Calu3 (cell line): ENCODE data around the gene ARX. TPM values are rescaled to one million over a fixed set of nuclear protein-coding genes. Genes with fewer than 3 reads are reported as not detected.

Experiments used
- BruUV-seq: library from RNA; stranded (reverse); fragments of 400-500 nt; replicated peaks from 2 replicates; lab custom pipeline; 2021; lab: Mats Ljungman, UMichigan
- CTCF ChIA-PET: fragments of 300-600 bp; sonication (Branson Sonifier 250); formaldehyde crosslinking; loops from one replicate; lab custom pipeline; 2022; ENCODE audit warnings: antibody characterized with exemption; lab: Charles Lee
- DNase-seq: peaks from one replicate; pipeline ENCODE4 v3.0.0; 2022
- H3K27ac Mint-ChIP-seq: one replicate; pipeline ENCODE4 v1.8.0; 2022; ENCODE audit warnings: mixed read lengths; ENCODE audit not compliant: unreplicated experiment
- H3K27me3 Mint-ChIP-seq: one replicate; pipeline ENCODE4 v1.8.0; 2022; ENCODE audit warnings: mixed read lengths; ENCODE audit not compliant: unreplicated experiment
- H3K36me3 Mint-ChIP-seq: one replicate; pipeline ENCODE4 v1.8.0; 2022; ENCODE audit warnings: mild to moderate bottlenecking, moderate library complexity, mixed read lengths; ENCODE audit not compliant: insufficient read depth, unreplicated experiment
- H3K4me1 Mint-ChIP-seq: one replicate; pipeline ENCODE4 v1.8.0; 2022; ENCODE audit warnings: mild to moderate bottlenecking, low read depth, mixed read lengths; ENCODE audit not compliant: unreplicated experiment
- H3K4me3 Mint-ChIP-seq: one replicate; pipeline ENCODE4 v1.8.0; 2022; ENCODE audit warnings: mild to moderate bottlenecking, low read depth, moderate library complexity, mixed read lengths; ENCODE audit not compliant: unreplicated experiment
- H3K9me3 Mint-ChIP-seq: one replicate; pipeline ENCODE4 v1.8.0; 2022; ENCODE audit warnings: low read depth, mixed read lengths; ENCODE audit not compliant: unreplicated experiment
- intact Hi-C: fragments of 100-400 bp; cut with micrococcal nuclease; formaldehyde crosslinking; loops from one replicate; pipeline ENCODE4 v1.10.0; 2022; ENCODE audit not compliant: unreplicated experiment
- total RNA-seq: library from RNA; stranded (reverse); gene quantifications from 2 replicates; pipeline ENCODE4 v1.2.3, GENCODE V29; 2022
- TF ChIP-seq, protein P1 (sequence below): fragments of 200-600 bp; IDR thresholded peaks from one replicate; pipeline ENCODE4 v1.8.0; 2022; ENCODE audit warnings: antibody characterized with exemption; ENCODE audit not compliant: unreplicated experiment

ARX gene
- total RNA-seq, 1 experiment from 2014 or later: not detected

DNA sequence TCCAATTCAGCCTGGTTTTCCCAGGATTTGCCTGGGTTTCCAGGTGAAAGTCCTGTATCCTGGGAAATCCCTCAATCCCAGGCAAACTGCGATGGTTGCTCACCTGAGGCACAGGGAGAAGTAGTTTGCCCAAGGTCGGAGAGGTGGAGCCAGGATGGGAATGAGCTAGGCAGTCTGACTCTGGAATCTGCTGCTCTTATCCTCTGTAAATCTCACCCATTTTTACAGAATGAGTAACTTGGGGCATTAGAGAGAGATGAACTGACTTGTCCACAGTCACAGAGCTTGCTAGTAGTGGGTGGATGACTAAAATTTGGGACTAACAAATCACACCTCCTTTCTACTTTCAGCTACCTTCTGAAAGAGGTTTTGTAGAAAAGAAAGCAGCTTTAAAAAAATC, 9.8 kb upstream of the ARX start:
- no peak for DNase-seq
- intact Hi-C loops: no loop called here
- no TSS peak for BruUV-seq
- Mint-ChIP-seq H3K4me3 (no peak overlapping the region), H3K9me3 (no peaks in the 10 kb centered on the region), H3K4me1 (no peaks in the 10 kb centered on the region), H3K27ac (no peak overlapping the region), H3K27me3 (peaks cover 36% of the 10 kb centered on the region), H3K36me3 (no peaks in the 10 kb centered on the region)
- TF ChIP-seq, protein P1, sequence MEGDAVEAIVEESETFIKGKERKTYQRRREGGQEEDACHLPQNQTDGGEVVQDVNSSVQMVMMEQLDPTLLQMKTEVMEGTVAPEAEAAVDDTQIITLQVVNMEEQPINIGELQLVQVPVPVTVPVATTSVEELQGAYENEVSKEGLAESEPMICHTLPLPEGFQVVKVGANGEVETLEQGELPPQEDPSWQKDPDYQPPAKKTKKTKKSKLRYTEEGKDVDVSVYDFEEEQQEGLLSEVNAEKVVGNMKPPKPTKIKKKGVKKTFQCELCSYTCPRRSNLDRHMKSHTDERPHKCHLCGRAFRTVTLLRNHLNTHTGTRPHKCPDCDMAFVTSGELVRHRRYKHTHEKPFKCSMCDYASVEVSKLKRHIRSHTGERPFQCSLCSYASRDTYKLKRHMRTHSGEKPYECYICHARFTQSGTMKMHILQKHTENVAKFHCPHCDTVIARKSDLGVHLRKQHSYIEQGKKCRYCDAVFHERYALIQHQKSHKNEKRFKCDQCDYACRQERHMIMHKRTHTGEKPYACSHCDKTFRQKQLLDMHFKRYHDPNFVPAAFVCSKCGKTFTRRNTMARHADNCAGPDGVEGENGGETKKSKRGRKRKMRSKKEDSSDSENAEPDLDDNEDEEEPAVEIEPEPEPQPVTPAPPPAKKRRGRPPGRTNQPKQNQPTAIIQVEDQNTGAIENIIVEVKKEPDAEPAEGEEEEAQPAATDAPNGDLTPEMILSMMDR: no peak
- CTCF ChIA-PET: no interaction called here

- CTCF ChIA-PET: no interaction called here
Measured at GRCh38 chrX:25023908-25024307, 8.1 kb upstream of the ARX start.

GRCh38 chrX:25022499-25023325, 6.9 kb upstream of the ARX start:
- intact Hi-C loops: loop anchor here (5.0 kb wide), 1 partner anchor 185 kb away; no protein-coding TSS in a partner anchor
- DNase-seq: no peak
- Mint-ChIP-seq H3K27ac (no peak overlapping the region), H3K36me3 (no peaks in the 10 kb centered on the region), H3K9me3 (no peaks in the 10 kb centered on the region), H3K4me3 (no peak overlapping the region), H3K4me1 (peaks cover under 1% of the 10 kb centered on the region), H3K27me3 (peaks cover 65% of the 10 kb centered on the region)
- BruUV-seq: no TSS peak
- CTCF ChIA-PET: no interaction called here
- TF ChIP-seq, protein P1: no peak

More at GRCh38 chrX:25023908-25024307, 8.1 kb upstream of the ARX start:
- H3K9me3 Mint-ChIP-seq: no peaks in the 10 kb centered on the region
- no peak for DNase-seq
- H3K27ac Mint-ChIP-seq: no peak overlapping the region
- peaks cover 53% of the 10 kb centered on the region for H3K27me3 Mint-ChIP-seq
- H3K36me3 Mint-ChIP-seq: no peaks in the 10 kb centered on the region
- no TSS peak for BruUV-seq
- no peak overlapping the region for H3K4me3 Mint-ChIP-seq
- TF ChIP-seq, protein P1: no peak
- intact Hi-C loops: loop anchor here (5.0 kb wide), 1 partner anchor 187 kb away; no protein-coding TSS in a partner anchor
- no peaks in the 10 kb centered on the region for H3K4me1 Mint-ChIP-seq

DNA sequence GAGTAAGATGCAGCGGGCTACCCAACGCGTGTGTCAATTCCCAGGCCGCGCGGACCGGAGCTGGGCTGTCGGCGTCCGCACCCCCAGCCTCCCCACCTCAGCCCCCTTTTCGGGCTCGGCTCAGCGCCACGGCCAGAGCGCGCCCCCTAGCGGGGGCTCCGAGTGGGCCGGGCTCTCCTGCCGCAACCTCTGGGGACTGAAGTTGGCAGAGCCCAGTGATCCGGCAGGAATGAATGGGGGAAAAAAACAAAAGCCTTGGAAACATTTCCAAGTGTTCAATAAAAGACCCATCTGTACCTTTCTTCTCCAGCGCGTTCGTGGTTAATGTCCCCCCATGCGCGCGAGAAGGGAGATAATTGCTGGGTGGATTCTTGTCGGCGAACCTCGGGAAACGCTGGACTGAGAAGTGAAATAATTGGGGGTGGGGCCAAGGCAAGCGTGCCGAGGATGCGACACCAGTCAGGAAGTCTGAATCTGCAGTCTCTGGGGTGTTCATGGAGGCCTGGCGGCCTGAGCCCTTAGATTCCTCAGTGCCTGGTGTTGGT, 5.2 kb upstream of the ARX start:
- intact Hi-C loops: loop anchor here (5.0 kb wide), 1 partner anchor 184 kb away; no protein-coding TSS in a partner anchor
- TF ChIP-seq, protein P1: peak; percentile 51
- Mint-ChIP-seq H3K27me3 (peaks cover 82% of the 10 kb centered on the region), H3K36me3 (no peaks in the 10 kb centered on the region), H3K9me3 (no peaks in the 10 kb centered on the region), H3K4me3 (peak overlapping the region; percentile 40), H3K27ac (no peak overlapping the region), H3K4me1 (peaks cover 6% of the 10 kb centered on the region)
- no TSS peak for BruUV-seq
- CTCF ChIA-PET: interaction anchor here (0.6 to 1.6 kb wide), 4 partner anchors 30 to 897 kb away, joined by 3 to 7 read pairs (median 6); no protein-coding TSS in a partner anchor
- DNase-seq: peak; percentile 59
